Central memory CD8-positive, alpha-beta T cell (primary cell): Measurements from ENCODE around the gene ZNF546.
A peak's percentile ranks its signal among the peaks of the same experiment; 100 is the strongest.

Experiments used
- ATAC-seq: fragments of 150-1000 bp; cut with Tn5 transposase; replicated peaks from 2 replicates; pipeline ENCODE4 v1.10.0; 2022; ENCODE audit warnings: mild to moderate bottlenecking, moderate FRiP score, moderate number of reproducible peaks; ENCODE audit not compliant: poor library complexity, severe bottlenecking; ENCODE audit errors: extremely low read depth
- DNase-seq, 2 donors: peaks; one replicate each; pipeline ENCODE4 v3.0.0; 2021; ENCODE audit warnings: low spot score in 2 of 2
- H3K27ac Mint-ChIP-seq: one replicate; pipeline ENCODE4 v1.8.0; 2022; ENCODE audit warnings: low read depth, mild to moderate bottlenecking, moderate library complexity, mixed read lengths
- H3K27me3 Mint-ChIP-seq: one replicate; pipeline ENCODE4 v1.8.0; 2022; ENCODE audit warnings: mixed read lengths
- H3K36me3 Mint-ChIP-seq: one replicate; pipeline ENCODE4 v1.8.0; 2022; ENCODE audit warnings: mild to moderate bottlenecking, moderate library complexity, mixed read lengths; ENCODE audit not compliant: insufficient read depth
- H3K4me1 Mint-ChIP-seq: one replicate; pipeline ENCODE4 v1.8.0; 2022; ENCODE audit warnings: mixed read lengths
- H3K4me3 Mint-ChIP-seq: one replicate; pipeline ENCODE4 v1.8.0; 2022; ENCODE audit warnings: mild to moderate bottlenecking, moderate library complexity, mixed read lengths
- H3K9me3 Mint-ChIP-seq: one replicate; pipeline ENCODE4 v1.8.0; 2022; ENCODE audit warnings: mixed read lengths

Gene ZNF546

DNA sequence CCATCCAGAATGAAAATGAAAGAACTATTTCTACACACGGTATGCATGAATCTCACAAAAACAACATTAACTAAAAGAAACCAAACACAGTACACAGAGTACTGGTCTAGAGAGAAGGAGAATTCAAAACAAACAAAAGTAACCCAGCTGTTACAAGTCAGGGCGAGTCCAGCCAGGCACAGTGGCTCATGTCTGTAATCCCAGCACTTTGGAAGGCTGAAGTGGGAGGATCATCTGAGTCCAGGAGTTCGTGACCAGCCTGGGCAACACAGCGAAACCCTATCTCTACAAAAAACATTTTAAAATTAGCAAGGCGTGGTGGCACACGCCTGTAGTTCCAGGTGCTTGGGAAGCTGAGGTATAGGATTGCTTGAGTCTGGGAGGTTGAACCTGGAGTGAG, 27.6 kb upstream of the ZNF546 start:
- H3K27me3 Mint-ChIP-seq: no peaks in the 10 kb centered on the region
- H3K36me3 Mint-ChIP-seq: peaks cover 26% of the 10 kb centered on the region
- H3K9me3 Mint-ChIP-seq: no peaks in the 10 kb centered on the region
- ATAC-seq (no peak), DNase-seq (no peak)
- peak overlapping the region; percentile 97 for H3K4me3 Mint-ChIP-seq
- H3K4me1 Mint-ChIP-seq: peaks cover 38% of the 10 kb centered on the region
- peak overlapping the region; percentile 98 for H3K27ac Mint-ChIP-seq

- H3K27me3 Mint-ChIP-seq: no peaks in the 10 kb centered on the region
- peaks cover 38% of the 10 kb centered on the region for H3K4me1 Mint-ChIP-seq
- ATAC-seq (no peak), DNase-seq (no peak)
- peak overlapping the region; percentile 97 for H3K4me3 Mint-ChIP-seq
- peak overlapping the region; percentile 98 for H3K27ac Mint-ChIP-seq
- H3K9me3 Mint-ChIP-seq: no peaks in the 10 kb centered on the region
- peaks cover 32% of the 10 kb centered on the region for H3K36me3 Mint-ChIP-seq
Measured at GRCh38 chr19:39969681-39970424, 27.0 kb upstream of the ZNF546 start.

DNA sequence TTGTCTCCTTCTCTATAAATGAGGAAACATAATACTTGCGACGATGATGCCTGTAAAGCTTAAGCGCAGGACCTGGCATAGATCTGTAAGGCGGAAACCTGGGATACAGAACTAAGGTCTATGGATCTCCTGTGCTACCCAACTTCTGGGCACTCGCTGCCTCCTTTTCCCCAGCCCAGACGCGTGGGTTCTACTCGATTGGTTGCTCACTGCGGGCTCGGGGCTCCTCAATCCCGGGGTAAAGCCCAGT, 26.5 kb upstream of the ZNF546 start:
- Mint-ChIP-seq H3K4me1 (peaks cover 38% of the 10 kb centered on the region), H3K36me3 (peaks cover 35% of the 10 kb centered on the region), H3K27ac (peak overlapping the region; percentile 98), H3K9me3 (no peaks in the 10 kb centered on the region), H3K4me3 (peak overlapping the region; percentile 97), H3K27me3 (no peaks in the 10 kb centered on the region)
- DNase-seq (no peak), ATAC-seq (peak; percentile 15)

- Mint-ChIP-seq H3K27ac (peak within 1 kb of the TSS; percentile 98), H3K36me3 (peaks cover 40% of the 10 kb centered on the region), H3K9me3 (no peaks in the 10 kb centered on the region), H3K4me3 (peak within 1 kb of the TSS; percentile 97), H3K4me1 (peaks cover 38% of the 10 kb centered on the region), H3K27me3 (no peaks in the 10 kb centered on the region)
- peak; percentile 99 for ATAC-seq
- DNase-seq: peak; percentile 96 to 99
Measured at GRCh38 chr19:39970675-39971379, 26.0 kb upstream of the ZNF546 start, which contains the start of gene PSMC4. TSS of gene PSMC4 (plus strand) at chr19:39971165. CDS start at chr19:39971203, 38 bp downstream.

DNA sequence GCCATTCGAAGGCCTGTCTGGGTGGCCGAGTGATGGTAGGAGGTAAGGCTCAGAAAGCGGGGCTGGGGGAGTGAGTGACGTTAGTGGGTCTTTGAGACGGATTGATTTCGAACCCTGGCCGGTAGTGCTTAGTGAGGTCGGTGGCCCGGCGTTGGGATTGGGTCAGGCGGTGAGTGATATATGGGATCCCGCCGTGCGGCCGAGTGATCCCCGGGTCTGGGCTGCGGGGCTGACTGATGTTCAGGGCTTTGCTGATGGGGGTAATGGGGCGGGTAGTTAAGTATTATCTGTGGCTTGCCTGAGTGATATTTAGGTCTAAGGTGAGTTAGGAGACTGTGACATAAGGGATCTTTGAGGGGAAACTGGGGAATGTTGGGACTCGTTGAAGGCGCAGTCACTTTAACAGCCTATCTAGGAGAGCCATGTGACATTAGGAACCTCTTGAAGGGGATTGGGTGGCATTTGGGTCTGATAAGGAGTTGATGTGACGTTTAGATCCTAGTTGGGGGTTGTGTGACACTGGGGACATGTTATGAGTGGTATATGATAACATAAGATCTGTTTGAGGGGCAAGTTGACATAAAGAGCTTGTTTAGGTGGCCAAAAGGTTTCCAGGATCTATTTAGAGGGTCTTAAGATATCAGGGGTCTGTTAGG, 25.4 kb upstream of the ZNF546 start:
- no peak for ATAC-seq
- Mint-ChIP-seq H3K27ac (peak overlapping the region; percentile 98), H3K27me3 (no peaks in the 10 kb centered on the region), H3K9me3 (no peaks in the 10 kb centered on the region), H3K36me3 (peaks cover 44% of the 10 kb centered on the region), H3K4me1 (peaks cover 38% of the 10 kb centered on the region), H3K4me3 (peak overlapping the region; percentile 97)
- DNase-seq: no peak

- Mint-ChIP-seq H3K27me3 (no peaks in the 10 kb centered on the region), H3K9me3 (no peaks in the 10 kb centered on the region), H3K4me3 (no peak overlapping the region), H3K36me3 (peaks cover 57% of the 10 kb centered on the region), H3K4me1 (peaks cover 29% of the 10 kb centered on the region), H3K27ac (no peak overlapping the region)
- DNase-seq: no peak
- no peak for ATAC-seq
Measured at GRCh38 chr19:39974377-39975155, 22.3 kb upstream of the ZNF546 start.

- Mint-ChIP-seq H3K27me3 (no peaks in the 10 kb centered on the region), H3K36me3 (peaks cover 23% of the 10 kb centered on the region)
Measured at GRCh38 chr19:39982883-39983282, 14.0 kb upstream of the ZNF546 start.

GRCh38 chr19:39983695-39984300, 13.1 kb upstream of the ZNF546 start:
- Mint-ChIP-seq H3K36me3 (peaks cover 21% of the 10 kb centered on the region), H3K27ac (no peak overlapping the region), H3K4me3 (no peak overlapping the region), H3K9me3 (peaks cover 12% of the 10 kb centered on the region), H3K27me3 (no peaks in the 10 kb centered on the region), H3K4me1 (peaks cover 10% of the 10 kb centered on the region)
- DNase-seq (no peak), ATAC-seq (no peak)

More at GRCh38 chr19:39982883-39983282, 14.0 kb upstream of the ZNF546 start:
- H3K9me3 Mint-ChIP-seq: peaks cover 12% of the 10 kb centered on the region
- peaks cover 10% of the 10 kb centered on the region for H3K4me1 Mint-ChIP-seq
- no peak for DNase-seq
- H3K4me3 Mint-ChIP-seq: no peak overlapping the region
- H3K27ac Mint-ChIP-seq: no peak overlapping the region
- ATAC-seq: no peak

GRCh38 chr19:39986643-39987042, 10.2 kb upstream of the ZNF546 start:
- no peak overlapping the region for H3K4me3 Mint-ChIP-seq

GRCh38 chr19:39987167-39987566, 9.7 kb upstream of the ZNF546 start:
- H3K27me3 Mint-ChIP-seq: no peaks in the 10 kb centered on the region
- ATAC-seq (no peak), DNase-seq (no peak)
- H3K36me3 Mint-ChIP-seq: peaks cover 5% of the 10 kb centered on the region
- H3K4me1 Mint-ChIP-seq: peaks cover 19% of the 10 kb centered on the region
- no peak overlapping the region for H3K27ac Mint-ChIP-seq
- no peak overlapping the region for H3K4me3 Mint-ChIP-seq
- peaks cover 12% of the 10 kb centered on the region for H3K9me3 Mint-ChIP-seq

More at GRCh38 chr19:39986643-39987042, 10.2 kb upstream of the ZNF546 start:
- H3K9me3 Mint-ChIP-seq: peaks cover 12% of the 10 kb centered on the region
- peaks cover 5% of the 10 kb centered on the region for H3K36me3 Mint-ChIP-seq
- ATAC-seq (no peak), DNase-seq (no peak)
- no peaks in the 10 kb centered on the region for H3K27me3 Mint-ChIP-seq
- H3K27ac Mint-ChIP-seq: no peak overlapping the region
- H3K4me1 Mint-ChIP-seq: peaks cover 16% of the 10 kb centered on the region

DNA sequence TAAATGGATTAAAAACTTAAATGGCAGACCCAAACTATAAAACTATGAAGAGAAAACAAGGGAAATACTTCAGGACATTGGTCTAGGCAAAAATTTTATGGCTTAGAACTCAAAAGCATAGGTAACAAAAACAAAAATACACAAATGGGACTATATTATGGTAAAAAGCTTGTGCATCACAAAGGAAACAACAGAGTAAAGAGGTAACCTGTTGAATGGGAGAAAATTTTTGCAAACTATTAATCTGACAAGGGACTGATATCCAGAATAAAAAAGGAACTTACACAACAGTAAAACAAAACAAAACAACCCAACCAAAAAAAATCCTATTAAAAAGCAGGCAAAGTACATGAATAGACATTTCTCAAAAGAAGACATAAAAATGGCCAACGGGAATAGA, 9.3 kb upstream of the ZNF546 start:
- peaks cover 5% of the 10 kb centered on the region for H3K36me3 Mint-ChIP-seq
- peaks cover 22% of the 10 kb centered on the region for H3K4me1 Mint-ChIP-seq
- H3K27me3 Mint-ChIP-seq: no peaks in the 10 kb centered on the region
- H3K27ac Mint-ChIP-seq: no peak overlapping the region
- no peak overlapping the region for H3K4me3 Mint-ChIP-seq
- no peak for ATAC-seq
- no peak for DNase-seq
- peaks cover 12% of the 10 kb centered on the region for H3K9me3 Mint-ChIP-seq

GRCh38 chr19:39993605-39994004, 3.3 kb upstream of the ZNF546 start:
- DNase-seq: no peak
- peaks cover 8% of the 10 kb centered on the region for H3K36me3 Mint-ChIP-seq

More at GRCh38 chr19:39993605-39994004, 3.3 kb upstream of the ZNF546 start:
- no peak overlapping the region for H3K27ac Mint-ChIP-seq
- no peak overlapping the region for H3K4me3 Mint-ChIP-seq
- no peaks in the 10 kb centered on the region for H3K27me3 Mint-ChIP-seq
- ATAC-seq: no peak
- H3K9me3 Mint-ChIP-seq: peaks cover 5% of the 10 kb centered on the region
- H3K4me1 Mint-ChIP-seq: peaks cover 43% of the 10 kb centered on the region
